Stimulated activated CD4-positive, alpha-beta T cell treated with anti-CD3 and anti-CD28 coated beads, Interleukin-15, amount 100 ng/mL, for 48 hours (primary cell): Measurements from ENCODE around the gene LCN9.
"Not testable (repeated sequence)": the region's sequence is repeated elsewhere in the genome, so short reads cannot be mapped to it uniquely, and the experiment has no call there.

Experiments used
- DNase-seq, 2 donors: peaks; one replicate each; pipeline ENCODE4 v3.0.0-alpha.2; 2020; ENCODE audit warnings: low read depth in 2 of 2

The LCN9 gene

DNA sequence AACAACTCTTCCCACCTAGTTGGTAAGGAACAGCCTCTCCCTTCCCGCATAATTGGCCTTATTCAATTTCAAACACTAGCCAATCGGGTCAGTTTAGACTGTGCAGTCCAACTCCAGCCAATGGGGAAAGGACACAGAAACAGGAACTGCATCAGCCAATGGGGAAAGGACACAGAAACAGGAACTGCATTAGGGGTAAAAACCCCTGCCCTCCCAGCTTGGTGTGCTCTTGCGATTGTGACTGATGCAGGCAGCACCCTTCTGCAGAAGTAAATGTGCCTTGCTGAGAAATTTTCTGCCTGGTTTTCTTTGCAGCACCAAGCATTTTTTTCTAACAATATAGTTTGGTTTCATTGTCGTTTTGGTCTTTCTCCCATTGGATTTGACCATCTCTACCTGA, 15.2 kb upstream of the LCN9 start:
- no peak for DNase-seq

DNA sequence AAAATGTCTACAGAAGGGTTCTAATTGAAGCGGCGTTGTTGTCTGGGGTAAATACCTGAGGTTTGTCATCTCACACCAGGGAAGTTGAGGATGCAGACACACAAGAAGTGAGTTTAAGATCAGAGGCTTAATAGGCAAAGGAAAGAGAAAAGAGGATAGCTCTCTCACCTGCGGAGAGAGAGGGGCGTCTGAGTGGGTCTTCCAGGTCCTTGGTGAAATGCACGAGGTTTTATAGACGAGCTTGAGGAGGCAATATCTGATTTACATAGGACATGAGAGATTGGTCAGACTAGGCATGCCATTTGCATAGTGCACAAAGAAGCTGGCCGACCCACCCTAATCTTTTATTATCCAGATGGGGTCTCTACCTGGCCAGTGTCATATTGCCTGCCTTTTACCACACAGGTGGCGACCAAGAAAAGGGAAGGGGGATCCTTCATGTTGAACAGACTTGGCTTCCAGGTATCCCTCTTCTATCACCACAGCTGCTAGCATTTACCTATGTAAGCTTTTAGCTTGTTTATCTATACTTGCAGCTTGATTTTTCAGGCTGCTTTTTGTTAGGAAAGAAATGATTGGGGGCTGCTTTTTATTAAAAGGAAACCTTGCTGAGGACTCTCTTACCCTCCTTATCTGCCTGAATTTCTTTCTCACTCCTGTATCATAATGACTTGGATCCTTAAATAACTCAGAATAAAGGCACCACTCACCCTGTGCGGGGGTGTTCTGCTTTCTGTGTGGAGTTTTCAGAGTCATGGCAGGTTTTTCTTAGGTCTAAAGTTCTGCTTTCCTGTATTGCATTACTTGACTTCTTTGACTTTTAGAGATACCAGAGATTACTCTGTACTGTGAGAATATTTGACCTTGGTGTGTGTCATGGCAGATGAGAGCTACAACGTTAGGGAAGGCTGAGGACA, 14.4 kb upstream of the LCN9 start:
- DNase-seq, result no peak

- DNase-seq, result no peak
These were observed 13.6 kb upstream of the LCN9 start for GRCh38 chr9:135649508-135649907.

DNA sequence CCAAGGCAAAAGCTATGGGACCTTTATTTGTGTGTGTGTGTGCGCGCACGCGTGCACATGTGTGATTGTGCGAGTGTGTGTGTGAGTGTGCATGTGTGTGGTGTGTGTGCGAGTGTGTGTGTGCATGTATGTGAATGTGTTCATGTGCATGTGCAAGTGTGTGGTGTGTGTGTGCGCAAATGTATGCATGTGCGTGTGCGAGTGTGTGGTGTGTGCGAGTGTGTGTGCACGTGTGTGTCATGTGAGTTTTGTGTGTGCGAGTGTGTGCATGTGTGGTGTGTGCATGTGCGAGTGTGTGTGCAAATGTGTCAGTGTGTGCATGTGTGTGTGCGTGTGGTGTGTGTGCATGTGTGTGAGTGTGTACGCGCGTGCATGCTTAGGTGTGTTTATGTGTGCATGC, 12.7 kb upstream of the LCN9 start:
- DNase-seq, result no peak

- no peak for DNase-seq
These were observed 7.8 kb upstream of the LCN9 start for GRCh38 chr9:135655317-135655716.

DNA sequence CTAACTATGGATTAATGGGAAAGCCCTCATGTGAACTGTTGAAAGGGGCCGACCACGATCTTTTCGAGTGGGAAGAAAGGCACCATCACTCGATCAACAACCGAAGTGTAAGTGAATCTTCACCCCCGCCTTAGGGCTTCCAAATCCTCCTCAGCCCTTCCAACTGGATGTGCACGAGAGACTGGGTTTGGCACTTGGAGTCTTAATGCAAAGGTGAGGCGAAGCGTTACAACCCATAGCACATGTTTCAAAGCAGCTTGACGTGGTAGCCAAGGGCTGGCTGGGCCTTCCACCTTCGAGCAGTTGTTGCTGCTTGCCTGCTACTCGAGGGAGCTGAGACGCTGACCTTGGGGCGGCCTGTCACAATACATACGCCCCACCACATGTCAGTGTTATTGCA, 5.7 kb upstream of the LCN9 start:
- no peak for DNase-seq

DNA sequence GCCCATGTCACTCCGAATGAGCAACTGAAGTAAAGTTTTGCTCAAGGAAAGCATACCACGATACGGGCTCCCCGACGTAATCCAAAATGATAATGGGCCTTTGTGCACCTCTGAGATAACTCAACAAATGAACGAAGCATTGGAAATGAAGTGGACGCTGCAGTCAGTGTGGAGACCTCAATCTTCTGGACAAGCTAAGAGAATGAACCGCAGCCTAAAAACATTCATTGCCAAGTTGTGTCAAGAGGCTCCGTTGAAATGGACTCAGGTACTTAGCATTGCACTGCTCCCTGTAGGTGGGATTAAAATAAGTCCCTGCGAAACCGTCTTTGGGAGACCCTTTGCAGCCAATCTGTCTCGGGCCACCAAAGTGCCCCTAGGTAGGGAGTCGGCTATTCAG, 3.9 kb upstream of the LCN9 start:
- DNase-seq, result no peak

- DNase-seq, result no peak
These were observed 2.7 kb upstream of the LCN9 start for GRCh38 chr9:135660407-135660806.

- no peak for DNase-seq
These were observed 1.1 kb upstream of the LCN9 start for GRCh38 chr9:135661816-135662560.

DNA sequence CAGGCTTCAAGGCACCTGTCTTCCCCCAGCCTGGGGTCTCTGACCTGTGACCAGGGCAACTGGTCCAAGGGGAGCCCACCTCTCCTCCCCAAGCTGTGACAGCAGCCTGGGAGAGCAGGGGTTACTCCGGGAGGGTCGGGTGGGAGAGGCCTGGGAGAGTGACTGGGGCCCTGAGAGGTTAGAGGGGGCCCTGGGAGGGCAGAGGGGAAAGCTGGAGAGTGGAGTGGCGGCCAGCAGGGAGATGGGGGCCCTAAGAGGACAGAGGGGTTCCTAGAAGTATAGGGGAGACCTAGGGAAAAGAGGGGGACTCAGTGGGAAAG, 302 bp downstream of the LCN9 start:
- DNase-seq, result no peak

DNA sequence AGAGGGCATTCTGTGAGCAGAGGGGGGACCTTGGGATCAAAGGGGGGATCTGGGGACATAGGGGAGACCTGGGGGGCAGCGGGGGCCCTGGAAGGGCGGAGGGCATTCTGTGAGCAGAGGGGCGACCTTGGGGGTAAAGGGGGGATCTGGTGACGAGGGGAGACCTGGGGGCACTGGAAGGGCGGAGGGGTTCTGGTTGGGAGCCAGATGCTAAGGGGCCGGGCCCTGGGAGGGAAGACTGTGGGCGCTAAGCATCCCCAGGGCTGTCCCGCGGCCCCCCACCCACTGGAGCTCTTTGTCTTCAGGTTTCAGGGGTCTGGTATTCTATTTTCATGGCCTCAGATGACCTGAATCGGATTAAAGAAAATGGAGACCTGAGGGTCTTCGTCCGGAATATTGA, 748 bp downstream of the LCN9 start:
- no peak for DNase-seq

DNA sequence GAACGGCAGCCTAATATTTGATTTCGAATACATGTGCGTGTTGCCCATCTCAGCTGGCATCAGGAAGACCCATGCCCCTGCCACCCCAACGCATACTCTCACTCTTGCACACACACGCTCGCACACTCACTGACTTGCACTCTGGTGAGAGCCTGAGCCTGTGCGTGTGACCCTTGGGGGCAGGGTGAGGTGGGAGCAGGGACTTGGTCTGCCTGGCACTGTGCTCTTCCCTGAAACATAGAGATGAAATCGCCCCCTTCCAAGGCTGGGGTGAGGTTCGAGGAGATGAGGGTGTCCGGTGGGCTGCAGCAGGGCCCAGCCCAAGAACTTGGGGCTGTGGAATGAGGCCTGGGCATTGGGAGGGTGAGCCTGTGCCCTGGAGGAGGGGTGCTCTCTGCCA, 1.2 kb downstream of the LCN9 start:
- DNase-seq, result no peak

DNA sequence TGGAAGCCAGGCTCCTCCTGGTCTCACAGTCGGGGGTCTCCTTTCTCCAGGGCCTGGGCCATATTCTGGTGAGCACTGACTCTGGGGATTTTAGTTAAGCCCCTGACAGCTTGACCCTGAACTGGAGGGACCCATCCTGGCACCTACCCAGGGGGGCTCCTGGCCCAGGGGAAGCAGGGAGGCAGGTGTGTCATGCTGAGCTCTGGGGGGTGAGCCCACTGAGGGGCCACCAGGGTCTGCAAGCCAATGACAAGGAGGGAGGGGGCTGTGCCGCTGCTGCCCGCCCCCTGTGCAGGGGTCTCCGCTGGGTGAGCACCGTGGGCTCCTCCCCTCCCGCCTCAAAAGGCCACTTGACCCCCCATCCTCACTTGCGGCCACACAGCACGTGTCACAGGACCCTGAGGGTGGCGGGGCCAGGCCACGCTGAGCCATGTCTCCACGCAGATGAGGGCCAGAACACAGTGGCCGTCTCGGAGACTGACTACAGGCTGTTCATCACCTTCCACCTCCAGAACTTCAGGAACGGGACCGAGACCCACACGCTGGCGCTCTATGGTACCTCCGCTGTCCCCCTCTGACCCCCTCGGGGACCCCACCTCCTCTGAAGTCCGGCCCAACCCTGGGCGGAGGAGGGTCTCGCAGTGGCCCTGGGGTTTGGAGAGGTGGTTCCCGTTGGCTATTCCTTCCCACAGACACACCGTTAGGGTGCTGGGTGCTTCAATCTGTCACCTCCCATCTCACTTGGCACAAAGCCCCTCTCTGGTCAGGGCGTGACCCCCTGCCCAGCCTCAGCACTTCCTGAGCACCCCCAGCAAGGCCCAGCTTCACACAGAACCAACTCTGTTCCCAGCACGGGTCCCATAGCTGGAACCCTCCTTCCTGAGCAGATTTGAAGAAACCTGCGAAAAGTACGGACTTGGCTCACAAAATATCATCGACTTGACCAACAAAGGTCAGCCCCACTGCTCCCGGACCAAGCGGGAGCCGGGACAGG, 2.0 kb downstream of the LCN9 start:
- DNase-seq, result no peak

- no peak for DNase-seq
These were observed 2.7 kb downstream of the LCN9 start for GRCh38 chr9:135665795-135666189.

GRCh38 chr9:135666534-135667462, 3.7 kb downstream of the LCN9 start:
- DNase-seq, result no peak

DNA sequence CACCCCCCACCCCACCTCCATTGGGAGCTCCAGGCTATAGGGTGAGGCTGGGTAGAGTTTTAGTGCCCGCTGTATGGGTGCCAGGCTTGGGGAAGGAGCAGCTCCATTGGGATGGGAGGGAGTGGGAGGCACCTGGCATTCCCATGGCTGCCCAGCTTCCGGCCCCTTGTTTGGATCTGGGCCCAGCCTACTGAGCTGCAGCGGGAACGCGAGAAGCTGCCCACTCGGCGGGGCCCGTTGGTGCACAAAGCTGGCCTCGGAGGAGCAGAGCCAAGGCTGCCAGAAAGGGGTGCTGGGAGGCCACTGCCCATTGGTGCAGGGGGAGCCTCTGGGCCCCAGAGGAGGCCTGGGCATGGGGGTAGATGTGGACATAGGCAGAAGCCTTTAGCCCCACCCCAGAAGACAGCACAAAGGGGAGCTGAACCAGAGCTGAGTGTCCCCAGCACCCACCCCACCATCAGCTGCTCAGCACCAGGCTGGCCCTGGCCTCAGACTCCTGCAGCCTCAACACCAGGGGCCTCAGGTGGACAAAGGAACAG, 4.4 kb downstream of the LCN9 start:
- no peak for DNase-seq

GRCh38 chr9:135669018-135669417, 5.9 kb downstream of the LCN9 start:
- not testable (repeated sequence) for DNase-seq

GRCh38 chr9:135669616-135670285, 6.6 kb downstream of the LCN9 start:
- DNase-seq, result no peak

- DNase-seq, result no peak
These were observed 7.8 kb downstream of the LCN9 start for GRCh38 chr9:135670721-135671590.
